Endodermal cell (in vitro differentiated cells): ENCODE measurements around the gene GBA3. TPM values are rescaled to one million over a fixed set of nuclear protein-coding genes. Genes with fewer than 3 reads are reported as not detected.

ENCODE experiments used
- DNase-seq: peaks from one replicate; pipeline ENCODE4 v3.0.0-alpha.2; 2017
- H3K27ac ChIP-seq: 2 replicates; pipeline ENCODE4 v1.5.1; 2013; ENCODE audit warnings: mild to moderate bottlenecking, low read depth, low read length, moderate library complexity
- H3K27me3 ChIP-seq: 2 replicates; pipeline ENCODE4 v1.6.1; 2013; ENCODE audit warnings: mild to moderate bottlenecking, low read length, moderate library complexity; ENCODE audit not compliant: insufficient read depth, control insufficient read depth, poor library complexity, severe bottlenecking
- H3K36me3 ChIP-seq: 2 replicates; pipeline ENCODE4 v1.7.0; 2013; ENCODE audit warnings: mild to moderate bottlenecking, low read length, moderate library complexity; ENCODE audit not compliant: control insufficient read depth, insufficient read depth
- H3K4me1 ChIP-seq: one replicate; pipeline ENCODE4 v1.7.0; 2013; ENCODE audit warnings: low read length; ENCODE audit not compliant: control insufficient read depth, insufficient read depth
- H3K4me3 ChIP-seq: 2 replicates; pipeline ENCODE4 v1.5.1; 2013; ENCODE audit warnings: mild to moderate bottlenecking, low read length, moderate library complexity
- H3K9ac ChIP-seq: 2 replicates; pipeline ENCODE4 v1.6.1; 2013; ENCODE audit warnings: mild to moderate bottlenecking, low read length, moderate library complexity; ENCODE audit not compliant: poor library complexity, severe bottlenecking; ENCODE audit errors: extremely low read depth
- H3K9me3 ChIP-seq: 2 replicates; pipeline ENCODE4 v1.6.1; 2013; ENCODE audit warnings: mild to moderate bottlenecking, low read length, moderate library complexity; ENCODE audit not compliant: control insufficient read depth
- H3K27ac Mint-ChIP-seq: 2 replicates; pipeline ENCODE4 v1.8.0; 2020; ENCODE audit warnings: mixed read lengths
- H3K27me3 Mint-ChIP-seq: 2 replicates; pipeline ENCODE4 v1.8.0; 2021; ENCODE audit warnings: mild to moderate bottlenecking, mixed read lengths; ENCODE audit not compliant: insufficient read depth
- H3K36me3 Mint-ChIP-seq: 2 replicates; pipeline ENCODE4 v1.8.0; 2020; ENCODE audit warnings: low read depth, mixed read lengths
- H3K4me1 Mint-ChIP-seq: 2 replicates; pipeline ENCODE4 v1.8.0; 2020; ENCODE audit warnings: mixed read lengths
- H3K4me3 Mint-ChIP-seq: 2 replicates; pipeline ENCODE4 v1.8.0; 2020; ENCODE audit warnings: mild to moderate bottlenecking, moderate library complexity, mixed read lengths
- H3K9me3 Mint-ChIP-seq: 2 replicates; pipeline ENCODE4 v1.8.0; 2020; ENCODE audit warnings: mild to moderate bottlenecking, mixed read lengths
- CTCF ChIP-seq: fragments of 200-600 bp; sonication (generic); conservative IDR thresholded peaks from 2 replicates; pipeline ENCODE4 v1.5.0; 2021; ENCODE audit warnings: antibody characterized with exemption, mild to moderate bottlenecking
- WGBS, 2 experiments: methylation state at CpG; one replicate each; pipeline versions ENCODE4 v1.1.5 to v1.1.7; 2013; ENCODE audit warnings: missing lambda C conversion rate in 2 of 2, mixed read lengths in 1 of 2; ENCODE audit not compliant: insufficient coverage in 1 of 2, insufficient read length in 1 of 2; 5-methylcytosine and 5-hydroxymethylcytosine counted together
- total RNA-seq, 2 donors: library from RNA; stranded (reverse); fragmentation: NEBNext Ultra II Directional in 1 of 2; extraction: Animal tissue kit (Norgen Biotek cat#: 25700) in 1 of 2; gene quantifications; 2 replicates in 1 of 2; 3 replicates in 1 of 2; pipeline ENCODE4 v1.2.1, GENCODE V29; 2021

Gene GBA3
- total RNA-seq, 2 donors from 2014 or later = not detected

- Histone ChIP-seq H3K27me3 (no peaks in the 10 kb centered on the region), H3K36me3 (no peaks in the 10 kb centered on the region), H3K4me3 (no peak overlapping the region), H3K27ac (no peak overlapping the region), H3K4me1 (no peaks in the 10 kb centered on the region), H3K9ac (no peak overlapping the region), H3K9me3 (no peaks in the 10 kb centered on the region)
- no peak for TF ChIP-seq CTCF
- Mint-ChIP-seq H3K36me3 (no peaks in the 10 kb centered on the region), H3K27me3 (peaks cover 2% of the 10 kb centered on the region), H3K27ac (no peak overlapping the region), H3K4me1 (no peaks in the 10 kb centered on the region), H3K9me3 (no peaks in the 10 kb centered on the region), H3K4me3 (no peak overlapping the region)
- WGBS, 2 experiments = 95 to 97% methylated on average over 5 to 8 of the region's 8 CpGs
- DNase-seq = no peak
These were observed 51.8 kb downstream of the GBA3 start for GRCh38 chr4:22744478-22745062.

- no peaks in the 10 kb centered on the region for H3K27me3 ChIP-seq
- TF ChIP-seq CTCF = no peak
- Mint-ChIP-seq H3K27me3 (no peaks in the 10 kb centered on the region), H3K36me3 (no peaks in the 10 kb centered on the region), H3K4me3 (no peak overlapping the region), H3K4me1 (no peaks in the 10 kb centered on the region), H3K27ac (no peak overlapping the region), H3K9me3 (no peaks in the 10 kb centered on the region)
- H3K4me3 ChIP-seq = no peak overlapping the region
- H3K36me3 ChIP-seq = no peaks in the 10 kb centered on the region
- no peak overlapping the region for H3K9ac ChIP-seq
- no peaks in the 10 kb centered on the region for H3K4me1 ChIP-seq
- no peak overlapping the region for H3K27ac ChIP-seq
- no peaks in the 10 kb centered on the region for H3K9me3 ChIP-seq
- DNase-seq = no peak
- WGBS, 2 experiments = 80 to 83% methylated on average over 1 of the region's 1 CpG
These were observed 52.5 kb downstream of the GBA3 start for GRCh38 chr4:22745234-22745633.

GRCh38 chr4:22754116-22754515, 61.4 kb downstream of the GBA3 start:
- Mint-ChIP-seq H3K4me1 (peaks cover 1% of the 10 kb centered on the region), H3K27ac (no peak overlapping the region), H3K36me3 (no peaks in the 10 kb centered on the region), H3K4me3 (no peak overlapping the region), H3K9me3 (no peaks in the 10 kb centered on the region), H3K27me3 (no peaks in the 10 kb centered on the region)
- H3K9ac ChIP-seq = no peak overlapping the region
- no peak overlapping the region for H3K4me3 ChIP-seq
- TF ChIP-seq CTCF = no peak
- no peak for DNase-seq
- H3K27ac ChIP-seq = no peak overlapping the region
- H3K4me1 ChIP-seq = peaks cover 2% of the 10 kb centered on the region
- H3K27me3 ChIP-seq = no peaks in the 10 kb centered on the region
- no peaks in the 10 kb centered on the region for H3K36me3 ChIP-seq
- H3K9me3 ChIP-seq = no peaks in the 10 kb centered on the region
- 90 to 92% methylated on average over 2 of the region's 2 CpGs for WGBS, 2 experiments
